A172 (cell line): ENCODE results near the gene ANTXR1. TPM values are rescaled to one million over a fixed set of nuclear protein-coding genes. Genes with fewer than 3 reads are reported as not detected.

Experiments used
- DNase-seq: peaks from one replicate; pipeline ENCODE4 v3.0.0-alpha.2; 2015; ENCODE audit warnings: low spot score
- total RNA-seq: library from RNA; depleted of rRNA; stranded (reverse); fragments of >200 nt; shearing (Covaris generic); gene quantifications from 2 replicates; pipeline ENCODE4 v1.2.3, GENCODE V29; 2014; rRNA removed

The ANTXR1 gene
- total RNA-seq = 57.0 and 83.5 TPM in 2 replicates

DNA sequence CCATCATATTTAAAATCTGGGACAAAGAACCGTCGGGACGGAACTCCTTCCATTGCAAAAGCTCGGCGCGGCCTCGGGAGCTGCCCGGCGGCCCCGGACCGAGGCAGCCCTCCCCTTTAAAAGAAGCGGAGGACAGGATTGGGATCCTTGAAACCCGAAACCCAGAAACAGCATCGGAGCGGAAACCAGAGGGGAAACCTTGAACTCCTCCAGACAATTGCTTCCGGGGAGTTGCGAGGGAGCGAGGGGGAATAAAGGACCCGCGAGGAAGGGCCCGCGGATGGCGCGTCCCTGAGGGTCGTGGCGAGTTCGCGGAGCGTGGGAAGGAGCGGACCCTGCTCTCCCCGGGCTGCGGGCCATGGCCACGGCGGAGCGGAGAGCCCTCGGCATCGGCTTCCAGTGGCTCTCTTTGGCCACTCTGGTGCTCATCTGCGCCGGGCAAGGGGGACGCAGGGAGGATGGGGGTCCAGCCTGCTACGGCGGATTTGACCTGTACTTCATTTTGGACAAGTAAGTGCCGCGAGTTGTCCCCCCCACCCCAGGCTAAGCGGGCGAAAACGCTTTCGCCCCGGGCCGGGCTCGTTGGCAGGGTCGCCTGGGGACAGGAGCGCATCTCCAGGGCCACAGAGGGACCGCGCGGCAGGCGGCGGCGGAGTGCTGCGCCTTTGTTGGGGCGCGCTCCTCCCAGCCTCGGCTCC, at the start of gene ANTXR1:
ANTXR1 (plus strand) TSS at position 38 of the 698 bp plus-strand sequence; CDS start at position 359, 321 bp downstream.
- peak; percentile 65 for DNase-seq

DNA sequence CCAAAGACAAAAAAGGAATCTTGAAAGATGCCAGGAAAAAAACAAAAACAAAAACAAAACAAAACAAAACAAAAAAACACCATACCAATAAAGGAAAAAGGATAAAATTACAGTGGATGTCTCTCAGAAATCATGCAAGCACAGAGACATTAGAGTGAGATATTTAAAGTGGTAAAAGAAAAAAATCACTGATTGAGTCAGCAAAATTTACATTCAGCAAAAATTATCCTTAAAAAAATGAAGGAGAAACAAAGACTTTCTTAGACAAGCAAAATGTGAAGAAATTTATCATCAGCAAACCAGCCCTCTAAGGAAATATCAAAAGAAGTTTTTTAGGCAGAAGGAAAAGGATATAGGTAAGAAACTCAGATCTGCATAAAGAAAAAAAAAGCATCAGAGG, 48.7 kb upstream of the ANTXR1 start:
- no peak for DNase-seq

DNA sequence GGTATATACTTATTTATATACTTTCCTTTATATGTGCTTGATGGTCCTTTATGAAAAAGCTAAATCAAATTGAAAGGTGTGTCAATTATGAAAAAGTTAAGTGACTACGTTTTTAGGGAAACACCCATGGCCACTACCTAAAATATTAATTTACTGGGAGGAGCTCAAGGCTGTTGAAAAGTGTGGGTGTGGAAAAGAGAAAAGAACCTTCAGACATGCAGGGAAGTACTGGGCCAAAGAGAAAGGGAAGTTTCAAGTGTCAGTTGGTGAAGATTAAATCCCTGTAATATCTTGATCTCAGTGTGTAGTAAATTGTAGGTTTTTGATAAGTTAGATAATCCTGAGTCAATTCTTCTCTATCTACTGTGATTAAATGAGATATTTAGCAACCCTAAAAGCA, 44.8 kb upstream of the ANTXR1 start:
- DNase-seq = no peak

DNA sequence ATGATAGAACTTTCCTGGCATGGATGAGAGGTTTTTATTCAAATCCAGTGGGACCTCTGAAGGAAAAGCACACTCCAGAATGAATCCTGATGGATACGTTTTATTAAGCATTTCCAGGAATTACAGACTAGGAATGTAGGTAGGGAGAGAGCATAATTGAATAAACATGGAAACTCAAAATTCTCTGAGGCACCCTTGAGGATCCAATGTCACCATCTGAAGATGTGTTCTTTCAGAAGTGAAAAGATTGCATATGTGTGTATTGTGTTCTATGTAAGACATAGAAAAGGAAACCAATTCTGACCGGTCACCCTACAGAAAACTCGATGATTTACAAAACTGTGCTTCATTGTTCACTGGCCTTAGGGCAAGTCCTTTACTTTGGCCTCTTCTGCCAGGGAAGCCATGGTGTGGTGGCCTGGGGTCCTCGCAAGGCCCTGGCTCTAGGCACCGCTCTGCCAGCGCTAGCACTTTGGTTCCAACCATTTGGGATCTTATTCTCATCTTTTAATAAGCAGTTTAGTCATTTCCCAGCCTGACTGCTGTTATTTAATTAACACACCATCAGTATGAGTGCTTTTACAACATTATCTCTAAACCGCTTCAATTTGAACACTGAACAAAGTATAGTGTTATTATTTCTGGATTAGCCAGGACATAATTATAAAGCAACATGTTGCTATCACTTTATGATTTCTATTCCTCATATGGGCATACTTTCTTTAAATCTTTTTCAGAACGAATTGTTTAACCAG, 43.1 kb upstream of the ANTXR1 start:
- no peak for DNase-seq

DNA sequence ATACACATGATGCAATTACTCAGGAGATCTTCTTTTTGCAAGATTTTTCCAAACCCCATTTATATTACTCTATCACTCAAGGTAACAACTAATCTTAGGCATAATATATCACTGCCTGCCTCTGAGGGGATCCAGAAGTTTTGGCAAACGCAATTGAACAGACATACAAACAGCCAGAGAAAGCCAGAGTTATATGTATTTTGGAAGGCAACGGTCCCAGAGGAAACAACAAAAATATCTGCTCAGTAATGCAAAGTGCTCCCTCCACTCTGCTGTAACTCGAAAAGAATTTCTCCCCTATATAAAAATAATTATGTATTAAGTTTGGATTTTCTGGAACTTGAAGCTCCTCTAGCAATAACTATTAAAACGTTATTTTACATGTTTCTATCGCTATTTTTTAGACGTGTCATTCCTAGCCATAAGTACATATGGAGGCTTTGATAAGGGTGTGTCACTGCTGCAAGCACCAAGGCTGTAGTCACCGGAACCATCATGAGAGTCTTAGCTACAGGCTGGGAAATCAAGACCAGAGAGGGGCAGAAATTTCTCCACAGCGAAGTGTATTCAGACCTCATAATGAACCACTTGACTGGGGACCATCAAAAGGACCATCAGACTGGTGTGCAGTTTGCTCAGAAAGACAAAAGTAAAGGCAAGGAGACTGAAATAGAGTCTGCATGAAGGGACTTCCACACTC, 42.3 kb upstream of the ANTXR1 start:
- DNase-seq = no peak

DNA sequence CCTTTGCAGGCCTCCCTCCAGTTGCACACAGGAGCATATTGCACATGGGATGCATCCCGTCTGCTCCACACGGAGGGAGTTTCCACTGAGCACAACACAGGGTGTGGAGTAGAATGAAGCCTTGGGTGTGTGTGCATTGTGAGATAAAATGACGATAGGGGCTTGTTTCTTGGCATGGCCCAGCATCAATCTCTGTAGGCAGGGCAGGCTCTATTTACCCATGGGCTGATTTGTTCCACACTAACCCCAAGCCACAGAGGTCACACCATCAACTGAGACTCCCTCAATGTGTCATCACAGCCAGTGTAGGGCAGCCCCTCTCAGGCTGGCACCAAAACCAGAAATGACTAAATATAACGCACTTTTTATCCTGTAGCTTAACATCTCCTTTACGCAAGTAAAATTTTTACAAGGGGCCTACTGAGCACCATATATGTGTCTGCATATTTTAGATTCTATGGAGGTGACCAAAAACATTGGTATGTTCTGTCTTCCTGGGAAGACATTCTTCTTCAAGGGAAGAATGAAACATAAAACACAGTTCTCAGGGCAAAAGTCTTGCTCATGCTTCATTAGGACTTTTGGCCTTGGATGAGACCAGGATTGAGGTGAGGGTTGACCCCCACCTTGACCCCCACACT, 41.3 kb upstream of the ANTXR1 start:
- peak; percentile 98 for DNase-seq

DNA sequence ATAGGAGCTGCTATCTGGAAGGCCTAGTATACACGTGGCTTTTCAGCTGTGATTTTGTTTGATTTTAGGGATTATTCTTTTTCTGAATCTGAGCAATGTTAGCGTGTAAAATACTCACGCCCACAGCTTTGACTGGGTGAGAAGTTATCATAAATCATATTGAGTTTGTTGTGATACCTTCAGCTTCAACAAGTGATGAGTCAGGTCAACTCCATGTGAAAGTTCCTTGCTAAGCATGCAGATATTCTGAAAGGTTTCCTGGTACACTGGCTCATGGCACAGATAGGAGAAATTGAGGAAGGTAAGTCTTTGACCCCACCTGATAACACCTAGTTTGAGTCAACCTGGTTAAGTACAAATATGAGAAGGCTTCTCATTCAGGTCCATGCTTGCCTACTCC, 38.7 kb upstream of the ANTXR1 start, which contains the start of gene GKN1:
GKN1 (plus strand) TSS at position 386 of the 400 bp plus-strand sequence. CDS start 42 bp downstream, outside the sequence.
- no peak for DNase-seq

DNA sequence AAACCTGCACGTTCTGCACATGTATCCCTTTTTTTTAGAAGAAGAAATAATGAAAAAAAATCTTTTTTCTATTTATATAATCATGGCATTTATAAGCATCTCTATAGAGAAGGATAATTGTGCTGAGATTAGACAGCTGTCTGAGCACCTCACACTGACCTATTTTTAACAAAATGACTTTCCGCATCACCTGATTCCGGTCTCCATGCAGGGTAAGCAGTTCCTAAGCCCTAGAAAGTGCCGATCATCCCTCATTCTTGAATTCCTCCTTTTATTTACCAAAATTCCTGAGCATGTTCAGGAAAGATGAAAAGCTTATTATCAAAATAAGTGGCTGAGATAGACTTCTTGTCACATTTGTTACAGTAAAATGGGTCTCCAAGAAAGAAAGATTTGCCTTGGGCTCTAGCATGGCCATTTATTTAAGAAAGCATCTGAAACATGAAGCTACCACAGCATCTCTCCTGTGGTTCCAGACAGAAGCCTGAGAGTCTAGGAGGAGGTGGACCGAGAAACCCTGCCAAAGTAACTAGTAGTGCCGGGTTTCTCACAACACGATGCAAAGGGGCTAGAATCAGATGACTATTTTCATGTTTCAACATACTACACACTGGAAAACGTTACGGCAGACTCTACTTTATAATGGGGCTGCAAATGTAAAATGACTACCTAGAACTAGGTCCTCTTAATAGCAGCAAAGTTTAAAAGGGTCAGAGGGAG, 37.9 kb upstream of the ANTXR1 start:
- no peak for DNase-seq

DNA sequence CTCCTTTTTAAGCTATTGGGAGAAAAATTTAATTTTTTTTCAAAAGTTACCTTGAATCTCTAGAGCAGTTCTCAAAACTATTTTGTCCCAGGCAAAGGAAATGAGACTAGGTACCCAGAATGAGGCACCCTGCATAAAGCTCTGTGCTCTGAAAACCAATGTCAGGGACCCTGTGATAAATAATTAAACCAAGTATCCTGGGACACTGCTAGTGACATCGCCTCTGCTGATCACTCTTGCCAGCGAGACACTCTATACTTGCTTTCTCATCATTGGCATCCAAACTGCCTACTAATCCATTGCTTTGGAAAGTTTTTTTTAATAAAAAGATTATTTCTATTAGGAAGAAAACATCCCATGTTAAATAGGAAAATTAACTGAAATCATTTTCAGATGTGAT, 37.1 kb upstream of the ANTXR1 start:
- DNase-seq = no peak

DNA sequence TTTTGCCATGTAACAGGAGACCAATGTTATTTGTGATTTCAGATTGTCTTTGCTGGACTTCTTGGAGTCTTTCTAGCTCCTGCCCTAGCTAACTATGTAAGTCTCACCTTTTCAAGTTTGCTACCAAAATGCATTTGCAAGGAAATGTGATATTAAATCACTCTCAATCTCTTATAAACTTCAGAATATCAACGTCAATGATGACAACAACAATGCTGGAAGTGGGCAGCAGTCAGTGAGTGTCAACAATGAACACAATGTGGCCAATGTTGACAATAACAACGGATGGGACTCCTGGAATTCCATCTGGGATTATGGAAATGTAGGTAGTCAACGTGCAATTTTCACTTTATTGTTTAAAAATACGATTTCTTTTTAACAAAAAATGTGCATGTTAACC, 35.5 kb upstream of the ANTXR1 start:
- DNase-seq = no peak

DNA sequence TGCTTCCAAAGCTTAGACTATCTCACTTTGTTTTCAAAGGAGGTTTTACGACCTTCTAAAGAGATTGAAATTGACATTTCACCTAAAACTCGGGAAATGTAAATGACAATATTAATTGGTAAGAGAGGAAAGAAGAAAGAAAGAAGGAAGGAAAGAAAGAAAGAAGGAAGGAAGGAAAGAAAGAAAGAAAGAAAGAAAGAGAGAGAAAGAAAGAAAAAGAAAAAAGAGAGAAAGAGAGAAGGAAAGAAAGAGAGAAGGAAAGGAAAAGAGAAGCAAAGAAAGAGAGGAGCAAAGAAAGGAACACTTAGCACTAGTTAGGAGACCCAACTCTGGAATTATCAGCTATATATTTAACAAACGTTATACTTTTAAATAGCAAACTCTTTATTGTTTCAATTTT, 34.9 kb upstream of the ANTXR1 start:
- DNase-seq = no peak

DNA sequence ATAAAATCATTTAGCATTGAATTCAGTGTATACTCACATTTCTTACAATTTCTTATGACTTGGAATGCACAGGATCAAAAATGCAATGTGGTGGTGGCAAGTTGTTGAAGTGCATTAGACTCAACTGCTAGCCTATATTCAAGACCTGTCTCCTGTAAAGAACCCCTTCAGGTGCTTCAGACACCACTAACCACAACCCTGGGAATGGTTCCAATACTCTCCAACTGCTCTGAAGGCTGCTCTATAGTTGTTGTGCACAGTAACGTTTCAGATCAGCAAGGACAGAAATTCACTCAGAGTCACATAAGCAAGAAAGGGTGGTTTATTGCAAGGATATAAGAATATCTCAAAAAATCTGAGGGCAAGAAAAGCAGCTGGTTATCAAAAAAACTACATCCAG, 32.0 kb upstream of the ANTXR1 start:
- DNase-seq = peak; percentile 29

DNA sequence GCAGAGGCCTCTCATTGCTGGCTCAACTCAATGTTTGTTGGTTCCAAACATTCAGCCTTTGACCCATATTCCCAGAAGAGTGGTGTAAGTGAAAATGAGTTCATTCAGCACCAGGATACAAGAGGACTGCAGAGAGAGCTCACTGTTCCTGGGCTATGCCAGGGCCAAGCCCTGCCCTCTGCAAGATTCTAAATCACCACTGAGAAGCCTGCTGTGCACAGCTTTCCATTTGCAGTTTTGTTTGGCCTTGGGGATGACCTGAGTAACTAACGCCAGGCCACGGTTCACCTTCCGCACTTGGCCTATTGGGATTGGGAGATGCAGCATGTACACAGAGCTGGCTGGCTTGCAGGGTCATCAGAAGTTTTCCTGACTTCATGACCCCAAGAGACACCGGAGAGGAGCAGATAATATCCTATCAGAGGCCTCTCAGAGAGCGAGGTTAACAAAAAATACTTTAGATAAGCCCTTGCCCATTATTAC, 25.9 kb upstream of the ANTXR1 start:
- DNase-seq = no peak

DNA sequence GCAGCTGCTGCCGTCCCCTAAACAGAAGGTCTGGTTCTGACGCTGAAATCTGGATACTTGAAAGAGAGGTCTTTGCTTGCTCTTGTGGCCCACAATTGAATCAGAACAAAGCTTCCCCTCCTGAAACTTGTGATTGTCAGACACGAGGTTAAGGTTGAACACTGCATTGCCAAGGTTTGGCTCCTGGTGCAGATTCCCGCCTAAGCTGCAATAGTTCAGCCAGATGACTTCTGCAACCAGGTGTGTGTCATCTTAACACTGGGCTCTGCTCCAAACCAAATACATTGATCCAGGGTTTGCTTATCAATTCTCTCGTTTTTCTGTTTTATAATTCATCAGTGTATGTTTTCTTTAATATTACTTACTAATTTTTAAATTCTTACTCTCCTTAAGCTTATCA, 23.9 kb upstream of the ANTXR1 start:
- no peak for DNase-seq

DNA sequence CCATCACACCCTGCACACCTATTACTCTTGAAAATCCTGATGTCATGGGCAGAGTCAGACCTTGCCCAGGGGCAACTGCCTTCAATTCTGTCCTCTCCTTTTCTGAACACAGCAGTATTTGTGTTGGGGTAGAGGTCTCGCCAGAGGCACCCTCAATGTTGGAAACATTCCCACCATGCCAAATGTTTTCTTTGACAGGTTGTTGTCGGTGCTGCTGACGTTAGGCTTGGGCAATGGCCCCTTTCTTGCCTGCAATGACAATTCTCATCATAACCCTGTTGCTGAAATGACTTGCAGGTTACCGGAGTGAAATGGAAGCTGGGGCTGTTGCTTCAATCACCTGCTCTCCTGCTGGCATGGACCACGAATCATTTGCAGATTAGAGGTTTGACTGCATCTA, 20.6 kb upstream of the ANTXR1 start:
- no peak for DNase-seq

DNA sequence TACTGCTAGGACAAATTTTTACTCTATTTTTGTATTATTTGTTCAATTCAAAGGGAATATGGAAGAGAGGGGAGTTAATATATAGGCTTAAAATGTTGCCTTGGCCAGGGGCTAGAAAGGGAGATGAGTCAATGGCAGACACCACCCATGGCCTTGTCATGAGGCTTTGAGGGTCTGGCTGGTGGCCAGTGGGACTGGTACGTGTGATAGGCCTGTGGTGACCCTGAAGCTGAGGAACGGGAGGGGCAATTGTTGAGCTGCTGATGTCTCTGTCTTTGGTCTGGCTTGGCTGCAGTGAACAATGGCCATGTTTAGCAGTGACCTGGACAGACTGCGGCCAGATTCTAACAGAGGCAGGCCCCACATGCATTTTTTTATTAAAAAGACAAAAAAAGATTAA, 20.0 kb upstream of the ANTXR1 start:
- DNase-seq = no peak

DNA sequence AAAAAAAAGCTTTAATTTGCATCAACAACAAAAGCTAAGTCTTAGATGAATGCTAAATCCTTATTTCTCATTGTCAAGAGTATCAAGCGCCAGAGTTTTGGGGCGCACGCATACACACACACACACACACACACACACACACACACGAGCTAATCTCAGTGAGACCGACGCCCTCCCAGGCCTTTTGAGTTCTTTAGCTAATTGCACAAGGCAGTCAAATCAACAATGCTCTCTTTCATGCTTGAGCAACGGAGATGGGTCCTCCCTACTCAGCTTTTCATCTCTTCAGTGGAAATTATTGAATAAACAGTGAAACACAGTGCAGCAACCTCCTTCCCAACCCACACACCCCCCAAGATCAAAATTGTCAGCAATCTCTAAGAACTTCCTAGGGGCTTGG, 19.3 kb upstream of the ANTXR1 start:
- no peak for DNase-seq

DNA sequence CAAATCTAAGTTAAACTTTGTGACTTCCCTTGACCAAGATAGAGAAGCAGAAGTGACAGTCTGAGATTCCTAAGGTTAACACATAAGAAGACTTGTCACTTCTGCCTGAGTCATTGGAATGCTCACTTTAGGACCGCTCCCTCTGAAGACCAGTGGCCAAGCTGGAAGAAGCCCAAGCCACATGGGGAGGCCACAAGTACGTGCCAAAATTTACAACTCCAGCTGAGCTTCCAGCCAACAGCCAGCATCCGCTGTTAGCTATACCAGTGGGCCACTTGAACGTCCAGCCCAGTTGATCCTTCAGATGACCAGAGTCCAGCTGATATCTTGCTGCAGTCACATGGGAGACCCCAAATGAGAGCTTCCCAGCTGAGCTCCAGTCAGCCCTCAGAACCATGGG, 18.1 kb upstream of the ANTXR1 start:
- DNase-seq = peak; percentile 95

DNA sequence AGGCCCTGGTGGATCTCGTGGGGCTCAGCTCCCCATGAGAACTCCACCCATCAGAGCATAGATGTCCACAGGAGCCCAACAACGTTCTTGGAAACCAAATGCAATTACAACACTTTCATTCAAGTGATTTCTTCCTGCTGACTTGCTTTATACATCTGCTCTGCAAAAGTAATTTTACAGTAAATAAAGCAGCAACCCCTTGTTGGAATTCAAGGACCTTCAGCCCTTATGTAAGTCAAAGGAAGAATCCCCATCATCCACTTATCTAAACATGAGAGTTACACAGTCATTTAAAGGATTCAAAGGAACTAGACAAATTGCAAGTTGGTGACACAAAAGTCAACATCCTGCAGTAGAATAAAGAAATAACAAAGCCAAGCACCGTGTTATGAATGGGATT, 17.1 kb upstream of the ANTXR1 start:
- no peak for DNase-seq

DNA sequence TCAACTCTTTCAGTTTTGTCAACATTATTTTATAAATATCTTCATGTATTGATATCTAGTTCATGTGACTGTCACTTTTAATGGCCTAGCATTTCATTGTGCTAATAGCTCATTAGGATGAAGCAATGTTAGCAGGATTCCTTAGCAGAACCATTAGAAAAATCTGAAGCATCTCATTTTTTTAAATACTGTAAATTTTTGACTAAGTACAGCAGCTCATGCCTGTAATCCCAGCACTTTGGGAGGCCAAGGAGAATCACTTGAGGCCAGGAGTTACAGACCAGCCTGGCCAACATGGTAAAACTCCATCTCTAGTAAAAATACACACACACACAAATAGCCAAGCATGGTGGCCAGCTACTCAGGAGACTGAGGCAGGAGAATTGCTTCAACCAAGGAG, 15.6 kb upstream of the ANTXR1 start:
- no peak for DNase-seq

DNA sequence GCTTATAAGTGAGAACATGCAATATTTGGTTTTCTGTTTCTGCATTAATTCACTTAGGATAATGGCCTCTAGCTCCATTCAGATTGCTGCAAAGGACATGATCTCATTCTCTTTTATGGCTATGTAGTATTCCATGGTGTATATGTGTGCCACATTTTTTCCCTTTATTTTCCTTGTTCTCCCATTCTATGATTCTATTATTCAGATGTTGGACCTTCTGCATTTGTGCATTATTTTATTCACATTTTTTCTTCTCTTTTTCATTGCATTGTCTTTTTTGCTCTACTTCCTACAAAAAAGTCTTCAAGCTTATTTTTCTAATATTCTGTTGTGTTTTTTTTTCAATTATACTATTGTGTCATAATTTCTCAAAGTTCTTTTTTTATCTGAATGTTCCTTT, 11.1 kb upstream of the ANTXR1 start:
- no peak for DNase-seq
